HL-60/S4 treated with retinoic acid at 250 ng/mL for 4 days and 3 days (cell line): ENCODE data around the gene ARHGEF10L.

Source experiments
- in situ Hi-C: fragments of 300-500 bp; cut with MboI; formaldehyde crosslinking; loops from 2 replicates; pipeline ENCODE4 v1.7.0; 2022; ENCODE audit warnings: low sequenced_read_pairs

ARHGEF10L gene

DNA sequence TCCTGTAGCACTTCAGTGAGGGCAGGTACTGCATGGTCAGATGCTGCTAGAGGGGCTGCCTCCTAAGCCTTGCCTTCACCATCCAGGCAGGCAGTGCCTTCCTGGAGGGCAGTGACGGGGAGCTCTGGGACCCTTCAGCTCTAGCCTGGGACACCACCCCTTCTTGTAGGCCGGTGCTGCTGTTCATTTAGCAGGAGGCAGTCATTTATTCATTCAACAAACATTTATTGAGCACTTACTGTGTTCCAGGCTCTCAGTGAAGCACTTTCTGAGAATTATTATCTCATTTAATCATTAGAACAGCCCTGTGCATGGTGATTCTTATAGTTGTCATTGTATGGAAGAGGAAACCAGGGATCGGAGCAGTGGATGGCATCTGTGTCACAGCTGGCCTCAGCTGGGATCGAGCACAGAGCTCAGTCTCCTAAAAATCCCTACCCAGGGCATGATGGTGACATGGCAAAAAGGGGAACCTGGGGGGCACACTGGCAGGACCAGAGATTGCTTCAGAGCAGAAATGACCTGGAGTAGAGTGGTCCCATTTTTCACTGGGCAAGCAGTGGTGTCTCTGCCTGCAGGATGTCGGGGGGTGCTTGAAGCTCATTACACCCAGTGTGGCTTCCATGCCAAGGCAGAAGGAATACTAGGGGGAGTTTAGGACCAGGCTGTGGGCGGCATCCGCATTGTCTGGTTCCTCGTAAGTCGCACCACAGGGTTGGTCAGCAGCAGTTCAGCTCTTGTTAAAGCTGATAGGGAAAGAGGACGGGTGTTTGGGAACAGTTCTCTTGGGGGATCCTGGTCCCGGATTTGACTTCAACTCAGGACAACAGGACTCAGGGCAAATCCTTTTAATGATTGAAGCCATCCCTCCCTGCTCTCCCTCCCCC lies 28.8 kb downstream of the ARHGEF10L start:
- in situ Hi-C loops: no loop called here

DNA sequence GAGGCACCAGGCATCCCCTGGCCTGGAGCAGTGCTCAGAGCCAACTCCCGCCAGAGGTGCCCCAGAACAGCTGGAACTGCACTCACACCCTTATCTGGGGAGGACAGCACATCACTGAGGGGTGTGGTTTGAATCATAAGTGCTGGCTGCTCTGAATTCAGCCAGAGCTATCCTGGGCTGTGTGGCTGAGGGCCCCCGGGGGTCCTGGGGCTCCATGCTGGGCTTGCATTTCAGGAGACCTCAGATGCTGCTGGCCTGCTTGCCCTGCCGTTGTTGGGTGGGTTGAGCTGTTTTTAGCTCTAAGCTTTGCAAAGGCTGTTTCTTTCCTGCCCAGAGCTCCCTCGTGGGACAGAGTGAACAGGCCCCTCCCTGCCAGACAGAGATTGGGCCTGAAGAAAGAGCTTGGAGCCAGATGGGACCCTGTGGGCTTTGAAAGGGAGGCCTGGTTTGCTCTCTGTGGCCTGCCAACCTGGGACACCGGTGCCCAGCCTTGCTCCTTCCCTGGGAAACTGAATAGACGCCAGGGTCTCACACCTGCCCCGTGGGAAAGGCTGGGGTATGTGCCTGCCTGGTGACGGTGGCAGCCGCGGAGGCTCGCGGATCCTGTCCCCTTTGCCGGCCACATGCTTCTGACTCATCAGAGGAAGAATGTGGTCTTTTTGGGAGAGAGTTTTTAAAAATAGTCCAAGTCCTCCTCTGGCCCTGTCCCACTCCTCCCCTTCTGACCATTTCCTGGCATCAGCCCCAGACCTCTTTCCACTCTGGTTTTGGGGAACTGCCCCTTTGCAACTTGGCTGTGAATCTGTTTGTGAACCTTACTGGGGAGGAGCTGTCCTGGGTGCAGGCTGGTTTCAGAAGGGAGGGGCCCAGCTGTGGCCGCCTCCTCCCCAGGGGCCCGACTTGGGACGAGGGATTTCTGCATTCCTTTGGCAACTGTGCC lies 30.0 kb downstream of the ARHGEF10L start:
- in situ Hi-C loops: no loop called here

DNA sequence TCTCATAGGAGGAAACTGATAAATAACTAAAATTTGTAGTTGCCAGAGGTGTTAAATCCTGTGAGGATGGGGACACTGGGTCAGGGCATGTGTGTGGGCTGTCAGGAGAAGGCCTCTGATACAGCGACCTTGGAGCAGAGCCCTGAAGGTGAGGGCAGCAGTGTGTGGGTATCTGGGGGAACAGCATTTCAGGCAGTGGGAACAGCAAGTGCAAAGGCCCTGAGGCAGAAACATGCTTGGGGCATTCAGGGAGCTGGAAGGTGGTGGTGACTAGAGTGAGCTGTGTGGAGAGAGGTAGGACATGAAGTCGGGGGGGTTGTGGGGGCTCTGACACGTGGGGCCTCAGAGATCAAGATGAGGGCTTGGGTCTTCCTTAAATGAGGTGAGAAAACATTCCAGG lies 30.7 kb downstream of the ARHGEF10L start:
- in situ Hi-C loops: no loop called here

DNA sequence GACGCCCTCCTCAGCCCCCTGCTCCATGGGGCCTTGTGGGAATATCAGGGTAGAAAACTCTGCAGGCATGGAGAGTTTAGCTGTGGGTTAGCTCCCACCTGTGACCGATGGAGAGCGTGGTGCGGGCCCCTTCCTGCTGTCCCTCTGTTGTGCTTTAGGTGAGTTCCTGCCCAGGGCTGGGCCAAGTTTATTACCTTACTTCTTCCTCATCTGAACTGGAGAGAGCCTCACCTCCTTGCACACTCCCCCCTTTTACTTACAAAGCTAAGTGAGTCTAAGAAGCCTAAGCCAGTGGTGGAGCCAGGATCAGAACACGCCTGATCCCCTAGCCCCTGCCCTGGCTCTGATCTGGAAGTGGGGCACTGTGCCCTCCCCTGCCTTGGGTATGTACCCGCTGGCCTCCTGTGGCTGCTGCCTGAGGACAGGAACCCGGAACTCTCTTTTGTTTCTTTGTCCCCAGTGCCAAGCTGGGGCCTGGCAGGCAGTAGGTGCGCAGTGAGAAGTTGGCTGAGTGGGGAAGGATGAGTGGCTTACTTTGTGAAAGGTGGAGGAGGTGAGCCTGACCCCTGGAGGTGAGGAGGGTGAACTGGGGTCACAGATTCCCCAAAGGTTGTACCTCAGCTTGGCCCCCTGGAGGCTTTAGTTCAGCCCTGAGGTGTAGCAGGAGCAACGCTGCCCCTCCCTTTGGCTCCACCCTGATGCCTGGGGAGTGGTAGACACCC lies 32.9 kb downstream of the ARHGEF10L start:
- in situ Hi-C loops: no loop called here

DNA sequence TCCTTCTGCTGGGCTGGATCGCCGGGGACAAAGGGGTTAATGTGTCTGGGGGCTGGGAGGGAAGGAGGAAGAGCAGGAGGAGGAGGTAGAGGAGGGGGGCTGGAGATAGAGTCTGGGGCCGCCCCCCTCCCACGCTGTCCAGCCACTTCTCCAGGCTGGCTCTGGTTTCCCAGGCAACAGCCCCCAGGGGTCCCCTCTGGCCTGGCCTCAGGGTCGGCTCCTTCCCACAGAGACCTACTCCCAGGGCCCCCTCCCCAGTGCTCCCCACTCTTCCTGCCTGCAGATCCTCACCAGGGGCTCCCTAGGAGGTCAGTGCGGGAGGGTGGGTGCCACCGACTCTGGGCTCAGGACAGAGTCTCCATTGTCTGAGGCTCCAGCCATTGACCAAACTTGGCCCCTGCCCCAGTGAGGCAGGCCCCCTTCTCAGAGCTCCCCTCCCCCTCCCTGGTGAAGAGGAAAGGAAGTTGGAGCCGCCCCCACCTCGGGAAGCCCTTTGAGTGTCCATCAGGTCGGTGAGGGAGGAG lies 34.1 kb downstream of the ARHGEF10L start:
- in situ Hi-C loops: no loop called here

DNA sequence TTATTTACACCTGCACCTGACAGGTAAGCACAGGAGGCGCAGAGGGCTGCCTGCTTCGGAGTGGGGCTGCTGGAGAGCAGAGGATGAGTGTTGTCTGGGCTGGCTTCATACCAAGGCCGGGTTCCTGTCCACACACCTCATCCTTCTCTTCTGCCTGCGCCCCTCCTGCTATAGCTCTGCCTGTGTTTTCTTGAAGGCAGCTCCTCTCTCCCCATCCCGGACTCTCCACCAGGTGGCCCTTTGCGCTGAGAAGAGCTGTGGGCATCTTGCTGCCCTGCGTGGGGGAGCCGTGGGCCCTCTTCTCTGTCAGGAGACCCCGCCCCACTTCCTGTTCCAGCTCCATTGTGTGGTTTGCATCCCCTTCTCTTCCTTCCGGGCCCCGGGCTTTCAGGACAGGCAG lies 35.0 kb downstream of the ARHGEF10L start:
- in situ Hi-C loops: no loop called here

DNA sequence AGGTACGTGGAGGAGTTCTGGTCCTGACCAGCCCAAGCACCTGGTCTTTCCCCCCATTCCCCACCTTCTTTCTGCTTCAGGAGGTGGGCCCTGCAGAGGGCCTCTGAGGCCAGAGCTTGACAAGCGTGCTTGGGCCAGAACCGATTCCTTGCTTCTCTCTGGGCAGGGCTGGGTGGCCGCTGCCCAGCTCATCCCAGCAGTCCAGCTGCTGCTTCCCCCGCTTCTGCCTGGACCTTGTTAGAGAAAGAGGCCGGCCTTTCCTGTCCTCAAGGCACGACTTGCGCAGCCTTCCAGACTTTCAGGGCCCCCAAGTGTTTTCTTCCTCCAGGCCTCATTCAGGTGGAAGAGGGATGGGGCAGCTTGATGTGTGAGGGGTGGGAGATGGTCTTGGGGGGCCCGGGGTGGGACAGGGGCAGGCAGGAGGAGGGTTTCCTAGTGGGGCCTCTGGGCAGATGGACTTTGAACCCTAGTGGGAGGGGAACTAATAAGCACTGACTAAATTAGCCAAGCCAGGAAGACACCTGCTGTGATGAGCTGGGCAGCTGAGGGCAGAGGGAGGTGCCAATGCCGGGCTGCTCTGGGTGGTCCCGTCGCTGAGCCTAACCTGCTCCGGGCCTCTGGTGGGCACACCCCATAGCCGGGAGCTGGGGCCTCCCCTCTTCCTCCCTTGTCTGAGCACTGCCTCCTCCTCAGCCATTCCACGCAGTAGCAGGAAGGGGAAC lies 36.5 kb downstream of the ARHGEF10L start:
- in situ Hi-C loops: no loop called here

DNA sequence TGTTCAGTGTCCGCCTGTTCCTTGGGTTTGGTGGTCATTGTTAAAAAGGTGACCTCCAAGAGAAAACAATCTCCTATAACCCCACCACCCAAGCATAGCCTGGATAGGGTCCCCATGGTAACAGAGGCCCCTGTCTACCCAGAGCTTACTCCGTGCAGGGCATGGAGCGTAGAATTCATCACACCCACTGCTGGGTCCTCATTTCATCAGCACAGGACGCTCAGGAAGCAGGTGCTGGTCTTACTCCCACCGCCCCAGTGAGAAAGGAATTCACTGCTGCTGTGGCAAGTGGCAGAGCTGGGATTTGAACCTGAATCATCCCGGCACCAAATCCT lies 37.0 kb downstream of the ARHGEF10L start:
- in situ Hi-C loops: no loop called here

DNA sequence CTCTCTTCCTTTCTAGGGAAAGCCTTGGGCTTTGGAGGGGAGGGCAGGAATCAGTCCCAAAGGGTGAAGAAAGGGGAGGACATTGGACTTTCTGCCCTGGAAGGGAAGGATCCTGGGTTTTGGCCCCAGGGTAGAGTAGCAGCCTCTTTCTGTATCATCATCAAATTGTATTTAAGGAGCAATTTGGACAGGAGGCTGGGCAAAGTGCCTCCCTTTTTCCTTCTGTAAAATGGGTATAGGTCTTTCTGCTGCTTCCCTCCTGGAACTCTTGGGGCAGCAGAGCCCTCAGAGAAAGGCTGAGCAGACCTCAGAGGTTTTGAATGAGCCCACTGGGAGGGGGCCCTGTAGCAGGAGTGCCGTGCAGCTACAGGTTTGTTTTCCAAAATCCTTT lies 38.4 kb downstream of the ARHGEF10L start:
- in situ Hi-C loops: no loop called here

DNA sequence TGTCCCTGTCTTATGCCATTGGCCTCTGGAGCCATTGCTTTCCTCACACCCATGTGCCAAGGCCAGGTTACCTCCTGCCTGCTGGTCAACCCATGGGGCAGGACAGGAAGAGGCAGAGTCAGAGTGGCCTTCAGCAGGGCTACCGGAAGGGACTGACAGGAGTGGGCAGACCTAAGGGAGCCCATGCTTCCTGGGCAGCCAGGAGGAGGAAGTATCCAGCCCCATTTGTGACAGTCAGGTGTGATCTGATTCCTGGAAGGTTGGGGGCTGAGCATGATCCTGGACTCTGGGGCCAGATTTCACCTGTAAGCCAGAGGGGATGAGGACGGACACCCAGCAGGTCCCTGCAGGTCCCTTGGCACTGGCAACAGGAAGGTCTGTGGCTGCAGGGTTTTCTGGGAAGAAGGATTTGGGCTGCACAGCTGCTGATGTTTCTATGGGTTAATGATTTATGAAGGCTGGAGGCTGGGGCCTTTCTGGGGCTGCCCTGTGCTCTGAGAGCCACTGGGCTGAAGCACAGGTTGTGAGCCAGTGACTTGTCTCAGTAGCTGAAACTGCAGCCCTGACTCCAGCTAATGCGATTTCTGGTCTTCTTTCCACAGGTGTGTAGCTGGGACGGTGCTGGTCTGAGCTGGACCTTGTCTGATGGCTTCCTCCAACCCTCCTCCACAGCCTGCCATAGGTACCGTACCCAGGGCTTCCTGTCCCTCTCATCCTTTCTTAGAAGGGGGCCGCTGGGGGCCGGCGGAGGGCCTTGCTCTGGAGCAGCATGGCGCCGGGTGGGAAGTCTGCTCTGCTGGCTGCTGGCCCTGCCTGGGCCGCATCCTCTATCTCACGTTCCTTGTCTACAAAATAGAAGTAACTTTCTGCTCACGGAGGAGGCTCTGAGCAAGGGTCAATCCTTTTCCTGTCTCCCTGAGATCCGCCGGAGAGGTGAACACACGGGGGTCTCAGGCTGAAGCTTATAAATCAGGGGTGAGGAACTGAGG lies 40.7 kb downstream of the ARHGEF10L start:
- in situ Hi-C loops: no loop called here

DNA sequence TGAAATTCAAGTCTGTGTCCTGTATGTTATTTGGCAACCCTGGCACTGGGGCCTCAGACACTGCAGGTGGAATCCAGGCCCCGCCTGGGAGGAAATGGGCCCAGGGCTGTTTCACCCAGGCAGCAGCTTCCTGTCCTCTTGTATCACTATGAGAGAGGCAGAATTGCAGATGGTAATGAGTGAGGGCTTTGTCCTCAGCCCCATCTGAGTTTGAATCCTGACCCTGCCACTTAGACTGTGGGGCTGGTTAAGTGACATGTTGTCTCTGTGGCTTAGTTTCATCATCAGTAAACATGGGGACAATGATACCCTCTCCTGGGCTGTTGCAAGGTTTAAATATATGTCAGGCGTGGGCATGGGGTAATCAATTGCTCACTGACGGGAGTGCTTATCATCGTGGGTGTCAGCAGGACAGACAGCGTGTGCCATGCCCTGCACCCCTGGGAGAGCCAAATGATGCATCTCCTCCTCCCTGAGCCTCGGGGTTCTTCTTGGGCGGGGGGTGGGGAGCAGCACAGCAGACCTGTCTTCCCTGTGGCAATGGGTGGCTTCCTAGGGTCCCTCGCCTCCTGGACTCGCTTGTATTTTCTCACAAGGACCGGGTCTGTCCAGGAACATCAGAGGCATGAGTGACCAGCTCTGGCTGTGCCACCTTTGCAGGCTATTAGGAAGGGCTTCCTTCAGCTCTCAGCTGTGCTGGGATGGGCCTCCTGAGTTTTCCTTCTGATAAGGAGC lies 42.1 kb downstream of the ARHGEF10L start:
- in situ Hi-C loops: no loop called here

DNA sequence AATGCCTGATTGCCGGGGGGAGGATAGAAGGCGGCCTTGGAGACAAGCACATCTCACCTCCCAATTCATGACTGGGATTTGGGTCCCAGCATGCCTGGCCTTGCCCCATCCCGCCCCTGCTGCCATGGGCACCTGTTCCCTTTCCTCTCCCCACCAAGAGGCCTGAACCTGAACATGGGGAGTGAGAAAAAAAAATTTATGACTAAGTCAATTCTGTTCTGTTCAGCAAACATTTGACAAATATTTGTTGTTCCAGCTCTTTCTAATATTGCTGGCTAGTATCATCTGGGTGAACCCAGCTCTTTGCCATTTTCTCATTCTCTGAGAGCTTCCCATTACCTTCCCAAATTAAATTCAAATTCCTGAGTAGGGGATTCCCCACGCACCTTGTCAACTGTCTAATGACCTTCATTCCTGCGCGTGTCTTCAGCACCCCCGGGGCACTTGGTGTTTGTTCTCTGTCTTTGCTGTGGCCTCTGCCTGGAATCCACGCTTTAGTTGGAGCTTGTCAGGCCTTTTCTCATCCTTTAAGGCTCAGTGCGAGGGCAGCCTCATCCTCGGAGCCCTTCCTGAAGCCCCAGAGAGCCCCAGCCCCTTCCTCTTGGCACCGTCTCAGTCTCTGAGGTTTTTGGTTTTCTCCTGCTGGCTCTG lies 42.8 kb downstream of the ARHGEF10L start:
- in situ Hi-C loops: no loop called here

DNA sequence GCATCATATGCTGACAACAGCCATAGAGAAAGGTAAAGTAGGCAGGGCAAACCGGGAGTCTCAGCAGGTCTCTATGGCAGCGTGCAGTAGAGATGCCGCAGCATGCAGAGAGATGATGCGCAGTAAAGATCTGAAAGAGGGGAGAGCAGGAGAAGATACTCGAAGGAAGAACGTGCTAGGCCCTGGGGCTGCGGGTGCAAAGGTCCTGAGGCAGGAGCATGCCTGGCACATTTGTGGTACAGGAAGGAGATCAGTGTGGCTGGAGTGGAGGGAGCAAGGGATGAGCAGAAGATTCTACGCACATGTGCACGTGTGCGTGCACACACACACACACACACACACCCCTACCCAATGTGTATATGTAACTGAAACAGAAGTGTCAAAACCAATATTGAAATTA lies 45.0 kb downstream of the ARHGEF10L start:
- in situ Hi-C loops: no loop called here

DNA sequence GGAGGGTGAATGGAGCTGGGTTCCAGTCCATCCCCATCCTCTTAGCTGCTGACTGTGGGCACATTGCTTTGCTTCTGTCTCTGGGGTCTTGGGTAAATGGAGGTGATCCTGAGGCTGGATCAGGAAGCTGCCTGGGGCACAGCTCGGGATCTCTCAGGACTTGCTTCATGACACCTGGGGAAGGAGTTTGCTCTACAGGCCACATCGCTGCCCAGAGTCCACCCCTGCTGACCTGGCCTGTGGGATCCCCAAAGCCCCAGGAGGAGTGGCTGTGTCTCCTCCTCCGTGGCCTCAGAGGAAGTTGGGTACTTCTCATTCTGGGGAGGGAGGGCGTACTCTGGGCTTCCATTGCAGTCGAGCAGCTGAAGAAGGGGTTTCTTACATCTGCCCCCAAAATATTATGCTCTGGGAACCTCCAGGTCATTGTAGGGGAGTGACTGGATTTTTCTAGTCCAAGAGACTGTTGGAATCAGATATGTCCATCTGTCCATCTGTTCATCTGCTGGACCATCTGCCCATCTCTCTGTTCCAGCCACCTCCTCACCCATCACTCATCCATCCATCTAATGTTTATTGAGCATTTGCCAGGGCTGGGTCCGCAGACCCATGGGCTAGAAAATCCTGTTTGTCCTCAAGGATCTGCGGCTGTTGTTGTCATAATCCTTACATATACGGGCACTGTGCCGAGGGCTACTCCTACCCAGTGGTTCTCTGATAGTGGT lies 45.9 kb downstream of the ARHGEF10L start:
- in situ Hi-C loops: no loop called here

DNA sequence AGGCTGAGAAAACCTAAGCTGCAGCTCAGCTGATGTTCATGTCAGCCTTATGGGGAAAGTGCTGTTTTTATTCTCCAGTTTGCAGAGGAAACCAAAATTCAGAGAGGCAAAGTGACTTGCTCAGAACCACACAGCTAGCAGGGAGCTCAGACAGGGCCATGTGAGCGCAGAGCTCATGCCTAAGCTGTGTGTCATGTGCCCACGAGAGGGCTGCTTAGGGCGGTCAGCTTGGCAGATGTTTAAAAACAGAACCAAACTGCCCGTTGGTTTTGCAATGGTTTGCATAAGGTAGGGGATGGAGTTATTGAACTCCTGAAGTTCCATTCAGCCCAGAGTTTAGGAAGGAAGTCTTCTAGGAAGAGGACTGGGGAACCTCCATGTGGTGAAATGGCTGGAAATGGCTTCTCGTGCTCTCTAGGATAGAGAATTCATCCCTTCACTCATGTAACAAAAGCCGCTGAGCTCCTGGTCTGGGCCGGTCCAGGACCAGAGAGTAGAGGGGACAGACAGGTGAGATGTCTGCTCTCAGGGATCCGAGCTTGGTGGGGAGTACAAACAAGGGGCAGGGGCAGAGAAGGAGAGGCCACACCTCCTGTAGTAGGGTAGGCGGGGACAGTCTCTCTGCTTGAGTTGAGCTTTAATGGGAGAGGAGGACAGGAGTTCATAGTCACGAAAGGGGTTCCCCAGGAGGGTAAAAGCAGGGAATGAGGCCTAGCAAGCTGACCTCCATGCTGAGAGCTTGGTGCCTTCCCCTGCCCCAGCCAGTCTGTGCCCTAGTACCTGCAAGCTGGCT lies 46.9 kb downstream of the ARHGEF10L start:
- in situ Hi-C loops: no loop called here

DNA sequence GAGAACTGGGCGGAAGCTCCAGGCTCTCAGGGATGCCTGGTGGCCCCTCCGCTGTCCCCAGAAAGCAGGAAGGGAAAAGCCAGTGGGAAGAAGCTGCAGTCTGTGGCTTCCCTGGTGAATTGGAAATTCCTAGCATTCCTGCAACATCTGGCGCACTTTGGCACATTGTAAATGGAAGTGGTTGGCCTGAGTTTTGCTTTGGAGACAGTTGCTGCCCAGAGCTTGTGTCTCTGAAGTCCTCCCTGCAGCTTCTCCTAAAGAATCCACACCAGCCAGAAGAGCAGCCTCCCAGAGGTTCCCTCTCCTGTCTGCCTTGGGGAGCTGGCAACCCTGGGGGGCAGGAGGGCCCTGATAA lies 48.2 kb downstream of the ARHGEF10L start:
- in situ Hi-C loops: no loop called here
